GM19025 (cell line): ENCODE results near the gene SLC47A1.
"Not testable (repeated sequence)": the region's sequence is repeated elsewhere in the genome, so short reads cannot be mapped to it uniquely, and the experiment has no call there.

Experiments
- ATAC-seq: cut with Tn5 transposase; IDR thresholded peaks from one replicate; pipeline ENCODE4 v1.9.1; 2021; ENCODE audit warnings: mild to moderate bottlenecking, low read depth, moderate library complexity; ENCODE audit not compliant: unreplicated experiment

SLC47A1 gene

GRCh38 chr17:19519388-19520291 is 14.0 kb upstream of the SLC47A1 start:
- ATAC-seq = not testable (repeated sequence)

DNA sequence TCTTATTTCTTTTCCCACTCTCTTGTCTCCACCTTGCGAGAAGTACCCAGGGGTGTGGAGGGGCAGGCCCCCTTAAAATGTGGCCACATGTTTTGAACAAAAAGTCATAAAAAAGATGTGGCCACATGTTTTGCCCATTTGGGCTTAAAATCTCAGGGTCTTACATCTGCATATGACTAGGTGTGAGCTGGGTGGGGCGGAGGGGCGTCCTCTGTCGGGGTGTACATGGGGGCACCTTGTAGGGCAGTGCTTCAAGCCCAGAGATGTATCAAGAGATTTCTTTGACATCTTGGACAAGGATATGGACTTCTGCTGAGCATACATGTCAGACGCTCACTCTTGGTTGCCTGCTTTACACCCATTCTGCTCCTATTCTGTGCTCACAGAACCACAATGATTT is 13.0 kb upstream of the SLC47A1 start:
- ATAC-seq = no peak

DNA sequence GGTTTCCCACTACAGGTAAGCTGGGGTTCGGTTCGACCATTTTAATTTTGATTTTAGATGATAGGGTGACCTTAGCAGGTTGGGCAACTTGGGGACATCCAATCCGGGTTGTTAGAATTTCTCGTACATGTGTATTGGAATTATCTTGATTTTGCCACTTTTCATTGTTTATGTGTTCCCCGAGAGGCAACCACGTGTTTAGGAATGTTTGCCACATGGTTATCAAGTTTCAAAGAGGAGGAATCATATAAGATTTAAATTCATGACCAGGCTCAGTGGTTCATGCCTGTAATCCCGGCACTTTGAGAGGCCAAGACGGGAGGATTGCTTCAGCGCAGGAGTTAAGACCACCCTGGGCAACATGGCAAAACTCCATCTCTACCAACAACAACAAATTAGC is 10.0 kb upstream of the SLC47A1 start:
- ATAC-seq = no peak

DNA sequence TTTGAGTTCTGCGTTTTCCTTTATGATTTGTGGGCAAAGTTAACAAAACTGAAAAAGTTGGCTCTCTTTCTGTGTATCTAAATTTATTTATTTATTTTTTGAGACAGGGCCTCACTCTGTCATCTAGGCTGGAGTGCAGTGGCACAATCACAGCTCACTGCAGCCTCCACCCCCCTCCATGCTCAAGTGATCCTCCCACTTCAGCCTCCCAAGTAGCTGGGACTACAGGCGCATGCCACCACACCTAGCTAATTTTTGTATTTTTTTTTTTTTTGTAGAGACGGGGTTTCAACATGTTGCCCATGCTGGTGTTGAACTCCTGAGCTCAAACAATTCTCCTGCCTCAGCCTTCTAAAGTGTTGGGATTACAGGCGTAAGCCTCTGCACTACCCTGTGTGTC is 6.7 kb upstream of the SLC47A1 start:
- not testable (repeated sequence) for ATAC-seq

GRCh38 chr17:19531780-19532501 is 1.7 kb upstream of the SLC47A1 start:
- ATAC-seq = no peak

- no peak for ATAC-seq
These were observed 477 bp upstream of the SLC47A1 start for GRCh38 chr17:19533036-19533717.

DNA sequence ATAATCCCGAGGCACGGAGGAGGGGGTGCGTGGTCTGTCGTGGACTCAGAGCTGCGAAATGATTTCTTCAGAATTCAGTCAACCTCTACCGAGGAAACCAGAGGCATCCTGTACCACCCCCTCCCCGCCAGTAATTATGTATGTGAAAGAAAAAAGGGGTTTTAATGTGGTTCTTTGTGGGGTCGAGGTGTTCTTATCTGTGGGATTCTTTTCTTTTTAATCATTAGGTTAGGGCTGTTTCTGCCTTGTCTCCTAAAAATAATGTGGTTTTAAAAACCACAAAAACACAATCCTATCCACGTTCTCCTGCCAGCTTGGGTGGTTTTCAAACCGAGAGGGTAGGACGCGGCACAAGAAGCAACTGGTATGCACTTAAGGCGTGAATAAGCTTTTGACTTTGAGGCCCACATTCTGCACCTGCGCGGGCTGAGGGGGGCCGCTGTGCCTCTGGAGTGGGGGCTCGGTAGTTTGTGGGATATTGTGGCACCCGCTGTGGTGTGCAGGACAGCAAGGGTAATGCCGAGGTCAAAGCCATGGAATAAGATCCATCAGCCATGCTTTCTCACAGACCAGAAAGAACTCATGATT is 1.0 kb downstream of the SLC47A1 start:
- no peak for ATAC-seq

GRCh38 chr17:19537111-19537510 is 3.5 kb downstream of the SLC47A1 start:
- ATAC-seq = no peak

DNA sequence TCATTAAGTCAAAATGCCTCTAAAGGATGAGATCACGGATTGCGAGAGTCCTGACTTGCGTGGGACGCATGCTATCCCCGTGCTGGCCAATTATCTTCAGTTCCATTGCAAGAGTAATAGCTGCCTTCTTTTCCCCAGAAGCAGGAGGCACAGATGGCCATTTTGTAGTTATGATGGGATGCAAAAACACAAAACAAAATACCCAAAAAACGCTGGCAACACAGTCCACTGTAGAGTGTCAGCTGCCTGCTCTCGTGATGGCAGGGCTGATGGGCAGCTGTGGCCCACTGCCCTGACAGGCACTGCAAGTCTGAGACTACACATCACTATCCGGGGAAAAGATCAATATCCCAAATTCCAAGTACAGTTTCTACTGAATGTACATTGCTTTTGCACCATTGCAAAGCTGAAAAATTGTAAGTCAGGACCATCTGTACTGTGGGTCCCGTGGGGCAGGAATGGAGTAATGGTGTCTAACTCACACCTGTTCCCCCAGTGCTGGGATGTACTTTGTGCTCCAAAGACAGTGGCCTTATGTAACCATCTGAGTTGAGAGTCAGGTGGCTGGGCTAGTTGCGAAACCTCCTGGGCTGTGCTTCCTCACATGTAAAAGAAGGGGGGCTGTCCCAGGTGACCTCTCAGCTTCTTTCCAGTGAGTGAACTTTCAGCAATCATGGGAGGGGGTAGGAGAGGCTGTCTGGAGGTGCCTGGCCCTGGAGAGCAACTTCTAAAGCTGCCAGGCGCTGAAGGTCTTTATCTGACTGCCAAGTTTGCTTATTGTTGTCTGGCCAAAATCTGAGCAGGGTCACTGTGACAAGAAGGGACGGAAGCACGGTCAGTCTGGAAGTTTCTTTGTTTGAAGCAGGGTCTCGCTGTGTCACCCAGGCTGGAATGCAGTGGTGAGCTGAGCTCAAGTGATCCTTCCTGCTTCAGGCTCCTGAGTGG is 4.7 kb downstream of the SLC47A1 start:
- no peak for ATAC-seq

- no peak for ATAC-seq
These were observed 5.4 kb downstream of the SLC47A1 start for GRCh38 chr17:19539040-19539399.

DNA sequence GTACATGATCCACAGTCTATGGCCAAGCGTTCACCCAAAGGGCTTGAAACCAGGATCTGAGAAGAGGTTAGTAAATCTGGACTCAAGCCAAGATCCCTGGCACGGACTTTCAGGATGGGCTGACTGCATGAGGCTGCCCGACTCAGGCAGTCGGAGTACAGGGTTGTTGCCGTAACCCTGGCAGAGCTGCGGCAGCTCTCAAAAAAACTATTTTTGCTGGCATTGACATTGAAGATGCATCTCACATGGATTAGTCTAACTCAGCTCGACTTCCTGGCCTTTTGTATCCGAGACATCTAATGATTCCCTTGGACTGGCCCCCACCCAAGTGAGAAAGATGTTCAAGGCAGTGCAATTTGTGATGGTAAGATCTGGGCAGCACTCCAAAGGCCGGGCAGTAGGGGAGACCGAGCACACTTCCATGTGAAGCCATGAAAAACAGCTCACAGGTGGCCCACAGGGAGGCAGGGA is 6.2 kb downstream of the SLC47A1 start:
- ATAC-seq = no peak

DNA sequence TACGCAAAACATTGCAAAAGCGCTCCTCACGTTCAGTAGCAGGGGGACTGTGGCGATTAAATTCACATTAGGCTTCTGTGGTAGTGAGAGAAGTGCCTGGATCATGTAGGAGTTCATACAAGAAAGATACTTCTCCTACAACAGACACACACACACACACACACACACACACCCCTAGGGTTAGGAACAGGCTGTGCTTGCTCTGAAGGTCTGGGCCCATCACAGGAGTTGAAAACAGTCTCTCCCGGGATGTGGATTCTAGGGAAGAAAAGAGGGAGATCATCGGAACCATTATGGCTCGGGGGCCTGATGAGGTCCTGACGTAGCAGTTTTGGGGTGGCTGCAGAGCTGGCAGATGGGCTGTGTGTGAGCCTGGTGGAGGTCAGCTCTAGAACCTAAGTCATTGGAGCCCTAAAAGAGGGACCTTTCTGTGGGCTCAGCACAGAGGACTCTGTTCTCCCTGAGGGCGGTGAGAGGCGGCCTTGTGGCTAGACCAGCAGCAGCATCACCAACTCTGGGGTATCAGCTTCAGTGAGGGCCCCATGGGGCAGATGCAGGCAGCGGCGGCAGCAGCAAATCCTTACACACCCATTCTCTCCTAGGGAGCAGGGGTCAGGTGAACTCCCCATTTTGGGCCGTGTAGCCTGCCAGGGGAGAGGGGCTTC is 7.2 kb downstream of the SLC47A1 start:
- no peak for ATAC-seq

- ATAC-seq = no peak
These were observed 7.8 kb downstream of the SLC47A1 start for GRCh38 chr17:19541445-19541844.

DNA sequence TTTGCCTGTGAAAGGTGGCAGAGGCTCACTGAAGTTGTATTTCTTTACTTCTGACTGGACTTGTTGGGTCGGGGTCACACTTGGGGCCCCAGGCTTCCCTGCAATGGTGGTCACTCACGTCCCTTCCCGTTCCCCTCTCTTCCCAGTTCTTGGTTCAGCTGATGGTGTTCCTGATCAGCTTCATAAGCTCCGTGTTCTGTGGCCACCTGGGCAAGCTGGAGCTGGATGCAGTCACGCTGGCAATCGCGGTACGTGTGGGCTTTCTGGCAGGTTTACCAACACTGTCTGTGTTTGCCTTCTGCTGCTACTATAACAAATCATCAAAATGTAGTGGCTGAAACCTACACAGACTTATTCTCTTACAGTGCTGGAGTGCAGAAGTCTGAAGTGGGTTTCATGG is 8.6 kb downstream of the SLC47A1 start:
- no peak for ATAC-seq

DNA sequence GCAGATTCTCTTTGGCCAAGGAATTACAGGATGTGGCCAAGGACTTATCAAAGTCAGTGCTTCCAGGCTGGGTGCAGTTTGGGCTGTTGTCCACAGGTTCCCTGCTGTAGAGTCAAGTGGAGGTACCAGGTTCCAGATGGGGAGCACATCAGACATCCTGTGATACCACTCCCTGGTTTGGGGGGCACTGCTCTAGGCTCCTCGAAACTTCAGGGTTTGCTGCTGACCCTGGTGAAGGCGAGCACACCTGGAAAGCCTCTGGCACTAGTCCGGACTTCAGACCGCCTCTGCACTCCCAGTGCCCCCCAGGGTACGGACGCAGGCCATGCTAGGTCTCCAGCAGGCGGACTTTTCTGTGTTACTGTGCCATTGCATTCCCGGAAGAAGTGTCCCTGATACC is 10.7 kb downstream of the SLC47A1 start:
- ATAC-seq = no peak

DNA sequence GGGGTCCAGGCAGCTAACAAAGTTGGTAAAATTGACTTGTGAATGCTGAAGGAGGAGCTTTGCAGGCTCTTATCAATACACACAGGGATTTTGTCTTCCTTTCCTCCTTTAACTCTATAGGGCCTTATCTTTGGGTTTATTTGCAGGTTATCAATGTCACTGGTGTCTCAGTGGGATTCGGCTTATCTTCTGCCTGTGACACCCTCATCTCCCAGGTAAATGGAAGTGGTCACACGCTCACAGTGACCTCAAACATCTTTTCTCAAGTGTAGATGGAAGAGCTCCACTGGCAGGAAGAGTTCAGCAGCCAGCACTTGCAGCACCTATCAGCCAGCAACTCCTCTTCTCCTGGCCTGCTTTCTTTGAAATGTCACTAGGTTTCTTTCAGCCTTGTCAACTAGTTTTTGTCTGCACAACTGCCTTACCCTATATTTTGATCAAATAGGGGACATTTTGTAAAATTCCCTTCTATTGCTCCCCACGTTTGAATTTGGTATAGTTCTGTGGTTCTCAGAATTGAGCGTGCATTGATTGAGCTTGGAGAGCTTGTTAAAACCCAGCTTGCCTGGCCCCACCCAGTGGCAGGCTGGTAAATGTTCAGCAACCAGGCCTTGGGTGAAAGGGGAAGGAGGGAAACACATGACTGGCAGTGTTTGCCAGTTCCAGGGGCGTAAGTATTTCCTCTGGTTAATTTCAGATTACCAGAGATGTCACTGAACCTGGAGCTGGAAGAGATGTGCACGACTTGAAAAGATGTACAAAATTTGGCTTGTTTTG is 12.8 kb downstream of the SLC47A1 start:
- no peak for ATAC-seq

GRCh38 chr17:19549746-19550623 is 16.3 kb downstream of the SLC47A1 start:
- no peak for ATAC-seq
